D721Med (cell line): ENCODE measurements around the gene OOSP4B.
"Not testable (repeated sequence)": the region's sequence is repeated elsewhere in the genome, so short reads cannot be mapped to it uniquely, and the experiment has no call there.

ENCODE experiments used
- DNase-seq: peaks from one replicate; pipeline ENCODE4 v3.0.0; 2011; ENCODE audit warnings: low spot score; ENCODE audit not compliant: insufficient read length
- FAIRE-seq: peaks from 2 replicates; lab custom pipeline; 2011; peaks lifted over from hg19 to GRCh38; lab: Jason Lieb, UNC
- TF ChIP-seq, protein P1 (sequence below): IDR thresholded peaks from 2 replicates; pipeline ENCODE4 v1.5.1; 2012; ENCODE audit warnings: mild to moderate bottlenecking, control low read depth; ENCODE audit not compliant: insufficient read depth; ENCODE audit errors: missing control alignments

OOSP4B gene

DNA sequence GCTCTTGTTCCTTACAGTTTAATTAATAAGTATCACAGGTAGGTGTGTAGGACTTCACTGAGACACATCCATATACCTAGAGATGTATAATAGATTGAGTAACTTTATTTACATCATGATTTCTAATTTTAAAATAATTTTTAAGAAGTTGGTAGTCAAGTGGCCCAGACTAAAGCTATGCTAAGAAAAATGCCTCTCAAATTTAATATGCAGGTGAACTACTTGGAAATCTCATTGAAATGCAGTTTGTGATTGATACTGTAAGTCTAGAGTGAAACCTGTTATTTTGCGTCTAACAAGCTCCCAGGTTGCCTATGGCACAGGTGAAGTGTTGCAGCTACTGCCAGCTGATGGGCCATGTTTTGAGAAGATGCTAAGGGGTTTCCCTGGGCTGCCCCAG is at the start of gene OOSP4B:
TSS of gene OOSP4B (plus strand) at position 301 of the 400 bp plus-strand sequence.
- FAIRE-seq (no peak), DNase-seq (no peak)
- TF ChIP-seq, protein P1, sequence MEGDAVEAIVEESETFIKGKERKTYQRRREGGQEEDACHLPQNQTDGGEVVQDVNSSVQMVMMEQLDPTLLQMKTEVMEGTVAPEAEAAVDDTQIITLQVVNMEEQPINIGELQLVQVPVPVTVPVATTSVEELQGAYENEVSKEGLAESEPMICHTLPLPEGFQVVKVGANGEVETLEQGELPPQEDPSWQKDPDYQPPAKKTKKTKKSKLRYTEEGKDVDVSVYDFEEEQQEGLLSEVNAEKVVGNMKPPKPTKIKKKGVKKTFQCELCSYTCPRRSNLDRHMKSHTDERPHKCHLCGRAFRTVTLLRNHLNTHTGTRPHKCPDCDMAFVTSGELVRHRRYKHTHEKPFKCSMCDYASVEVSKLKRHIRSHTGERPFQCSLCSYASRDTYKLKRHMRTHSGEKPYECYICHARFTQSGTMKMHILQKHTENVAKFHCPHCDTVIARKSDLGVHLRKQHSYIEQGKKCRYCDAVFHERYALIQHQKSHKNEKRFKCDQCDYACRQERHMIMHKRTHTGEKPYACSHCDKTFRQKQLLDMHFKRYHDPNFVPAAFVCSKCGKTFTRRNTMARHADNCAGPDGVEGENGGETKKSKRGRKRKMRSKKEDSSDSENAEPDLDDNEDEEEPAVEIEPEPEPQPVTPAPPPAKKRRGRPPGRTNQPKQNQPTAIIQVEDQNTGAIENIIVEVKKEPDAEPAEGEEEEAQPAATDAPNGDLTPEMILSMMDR, result no peak

DNA sequence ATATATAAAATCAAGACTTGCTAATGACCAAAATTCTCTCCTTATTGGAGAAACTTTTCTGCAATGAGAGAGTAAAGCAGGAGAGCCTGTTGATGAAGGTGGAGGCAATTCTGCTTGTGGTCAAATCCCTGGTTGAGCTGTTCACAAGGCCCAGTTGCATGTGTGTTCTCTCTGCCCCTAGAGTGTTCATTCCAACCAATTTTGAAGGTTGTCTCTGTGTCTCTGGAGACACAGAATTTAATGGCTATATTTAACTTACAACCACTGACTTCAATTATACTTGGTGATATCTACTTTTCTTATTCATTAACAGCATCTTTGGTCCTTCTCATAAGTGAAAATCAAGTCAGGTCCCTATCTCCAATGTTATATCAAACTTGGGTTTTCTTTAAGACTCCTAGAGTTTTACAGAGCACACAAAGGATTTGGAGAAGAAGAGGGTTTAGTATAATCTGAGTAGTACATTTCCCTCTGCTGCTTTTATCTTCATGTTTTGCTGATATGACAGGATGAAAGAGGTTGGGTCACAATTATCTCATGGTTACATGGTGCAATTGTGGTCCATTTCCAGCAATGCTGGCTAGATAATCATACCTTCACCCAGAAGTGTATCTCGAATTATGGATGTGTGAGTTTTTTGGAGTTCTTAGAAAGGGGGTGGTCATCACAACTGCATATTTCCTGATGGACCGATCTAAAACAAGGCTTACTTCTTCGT is 49.1 kb upstream of the OOSP4B start:
- DNase-seq, result no peak

DNA sequence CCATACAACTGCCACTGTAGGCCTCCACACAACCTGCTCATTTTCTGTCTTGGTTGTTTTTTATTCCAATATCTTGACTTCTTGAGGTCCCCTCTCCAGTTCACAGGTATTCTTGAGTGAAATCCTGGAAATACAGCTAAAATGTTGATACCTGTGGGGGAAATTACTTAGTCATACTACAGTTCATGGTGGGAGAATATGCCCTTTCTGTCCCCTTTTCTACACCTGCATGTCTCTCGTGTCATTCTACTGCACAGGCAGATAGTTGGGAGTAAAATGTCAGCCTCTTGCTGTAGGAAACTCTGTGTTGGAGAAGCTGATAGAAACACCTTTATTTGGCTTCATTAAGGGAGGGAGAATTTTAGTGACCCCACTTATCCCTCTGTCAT is 48.6 kb upstream of the OOSP4B start:
- FAIRE-seq (no peak), DNase-seq (no peak)
- TF ChIP-seq, protein P1, result no peak

More for the DNA sequence above, 49.1 kb upstream of the OOSP4B start:
- FAIRE-seq, result no peak
- TF ChIP-seq, protein P1, result no peak

DNA sequence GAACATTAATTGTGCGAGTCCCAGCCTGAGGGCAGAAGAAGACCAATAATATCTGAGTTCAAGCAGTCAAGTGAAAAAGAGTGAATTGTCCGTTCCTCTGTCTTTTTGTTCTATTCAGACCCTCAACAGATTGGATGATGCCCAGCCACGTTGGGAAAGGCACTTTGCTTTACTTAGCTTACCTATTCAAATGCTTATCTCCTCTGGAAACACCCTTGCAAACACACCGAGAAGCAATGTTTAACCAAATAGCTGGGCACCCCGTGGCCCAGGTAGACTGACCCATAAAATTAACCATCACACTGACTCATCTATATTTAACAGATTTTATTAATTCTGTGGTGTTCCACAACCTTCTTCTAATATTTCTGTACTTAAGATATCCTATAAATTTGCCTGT is 43.9 kb upstream of the OOSP4B start:
- FAIRE-seq (no peak), DNase-seq (no peak)
- TF ChIP-seq, protein P1, result no peak

DNA sequence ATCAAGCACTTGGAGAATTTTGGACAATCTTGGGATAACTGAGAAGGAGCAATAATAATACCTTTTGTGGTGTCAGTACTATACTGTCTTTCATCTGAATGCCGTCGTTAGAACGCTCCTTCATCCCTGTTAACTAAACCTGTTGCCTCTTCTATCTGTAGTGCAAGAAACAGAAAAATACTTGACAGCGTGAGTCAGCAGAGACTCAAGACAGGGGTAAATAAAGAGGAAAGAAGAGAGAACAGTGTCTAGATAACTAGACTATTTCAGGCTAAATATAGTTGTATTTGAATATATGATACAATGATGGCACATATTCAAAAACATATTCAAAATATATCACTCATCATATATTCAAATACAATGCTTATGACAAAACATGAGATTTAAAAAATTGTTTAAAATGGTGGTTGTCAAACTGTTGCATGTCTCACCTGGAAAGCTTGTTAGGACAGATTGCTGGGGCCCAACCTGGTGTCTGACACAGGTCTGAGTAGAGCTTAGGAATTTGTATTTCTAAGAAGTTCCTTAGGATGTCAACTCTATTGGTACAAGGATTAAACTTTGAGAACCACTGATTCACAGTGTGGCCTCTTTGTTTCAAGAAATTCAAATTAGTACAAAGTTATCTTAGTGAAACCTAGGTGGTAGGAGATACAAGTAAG is 35.7 kb upstream of the OOSP4B start:
- FAIRE-seq, result no peak
- DNase-seq, result no peak
- TF ChIP-seq, protein P1, result no peak

DNA sequence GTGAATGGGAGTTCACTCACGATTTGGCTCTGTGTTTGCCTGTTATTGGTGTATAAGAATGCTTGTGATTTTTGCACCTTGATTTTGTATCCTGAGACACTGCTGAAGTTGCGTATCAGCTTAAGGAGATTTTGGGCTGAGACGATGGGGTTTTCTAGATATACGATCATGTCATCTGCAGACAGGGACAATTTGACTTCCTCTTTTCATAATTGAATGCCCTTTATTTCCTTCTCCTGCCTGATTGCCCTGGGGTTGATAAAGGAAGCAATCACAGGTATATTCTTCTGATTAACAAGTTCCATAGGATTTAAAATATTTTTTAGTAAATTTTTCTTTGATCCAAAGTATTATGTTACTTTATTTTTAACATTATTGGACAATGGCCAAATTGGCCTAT is 34.9 kb upstream of the OOSP4B start:
- DNase-seq, FAIRE-seq: not testable (repeated sequence)

DNA sequence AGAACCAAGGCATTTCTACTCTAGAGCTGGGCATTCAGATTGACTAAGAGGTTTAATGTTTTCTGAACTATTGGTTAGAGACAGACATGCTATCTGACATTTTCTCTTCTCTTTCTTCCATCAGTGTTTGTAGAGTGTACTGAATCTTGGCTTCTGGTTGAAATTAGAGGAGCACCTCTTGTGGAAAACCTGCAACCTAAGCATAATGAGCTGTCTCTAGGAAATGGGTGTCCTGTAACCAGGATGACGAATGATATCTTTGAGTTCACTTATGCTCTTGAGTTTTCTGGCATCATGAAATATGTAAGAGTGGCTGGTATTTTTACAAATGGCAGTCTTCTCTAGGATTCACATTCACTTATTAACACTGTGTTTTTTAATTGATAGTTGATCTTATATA is 33.8 kb upstream of the OOSP4B start:
- no peak for FAIRE-seq
- DNase-seq, result no peak
- TF ChIP-seq, protein P1, result no peak
